ENCODE measurements around the gene LMAN1L. TPM values are rescaled to one million over a fixed set of nuclear protein-coding genes. Genes with fewer than 3 reads are reported as not detected.

Gene LMAN1L
- total RNA-seq, 6 experiments from 2014 or later = not detected

GRCh38 chr15:74822233-74822632, 9.6 kb downstream of the LMAN1L start:
- intact Hi-C loops (cut with DNase I) = no loop called here
- H3K9me3 ChIP-seq = no peaks in the 10 kb centered on the region
- H3K36me3 ChIP-seq = no peaks in the 10 kb centered on the region
- H3K27me3 ChIP-seq = peaks cover 0 to 7% of the 10 kb centered on the region in 2 donors
- no peaks in the 10 kb centered on the region for H3K4me1 ChIP-seq
- H3K27ac ChIP-seq = no peak overlapping the region
- 82% methylated on average over 4 of the region's 4 CpGs for WGBS (ENCODE audit: insufficient coverage, low coverage, low lambda C conversion rate, missing lambda C conversion rate)
- DNase-seq (no peak), ATAC-seq (no peak)
- no peak overlapping the region for H3K4me3 ChIP-seq
- TF ChIP-seq CTCF (IDR thresholded peaks at IDR 0.05) (no peak), POLR2A (IDR thresholded peaks at IDR 0.05) (no peak)

- TF ChIP-seq POLR2A (IDR thresholded peaks at IDR 0.05) = no peak
- no peak for TF ChIP-seq CTCF (IDR thresholded peaks at IDR 0.05)
- peaks cover 0 to 7% of the 10 kb centered on the region in 2 donors for H3K27me3 ChIP-seq
- no peaks in the 10 kb centered on the region for H3K9me3 ChIP-seq
- no peak for DNase-seq
- no peak overlapping the region for H3K27ac ChIP-seq
- no peaks in the 10 kb centered on the region for H3K36me3 ChIP-seq
- H3K4me1 ChIP-seq = no peaks in the 10 kb centered on the region
- no peak for ATAC-seq
- 25% methylated on average over 1 of the region's 6 CpGs for whole genome bisulfite sequencing (ENCODE audit: insufficient coverage, low coverage, low lambda C conversion rate, missing lambda C conversion rate)
- H3K4me3 ChIP-seq = no peak overlapping the region
- intact Hi-C loops (cut with DNase I) = no loop called here
Observed at GRCh38 chr15:74823324-74823723, 10.7 kb downstream of the LMAN1L start.

GRCh38 chr15:74824976-74825375, 12.3 kb downstream of the LMAN1L start:
- TF ChIP-seq POLR2A (IDR thresholded peaks at IDR 0.05) (no peak), CTCF (IDR thresholded peaks at IDR 0.05) (no peak)
- intact Hi-C loops (cut with DNase I) = no loop called here
- no peak overlapping the region for H3K27ac ChIP-seq
- H3K4me3 ChIP-seq = no peak overlapping the region
- WGBS (ENCODE audit: insufficient coverage, low coverage, low lambda C conversion rate, missing lambda C conversion rate) = 61% methylated on average over 6 of the region's 7 CpGs
- no peaks in the 10 kb centered on the region for H3K36me3 ChIP-seq
- no peak for ATAC-seq
- H3K4me1 ChIP-seq = no peaks in the 10 kb centered on the region
- DNase-seq = no peak
- H3K27me3 ChIP-seq = peaks cover 0 to 7% of the 10 kb centered on the region in 2 donors
- no peaks in the 10 kb centered on the region for H3K9me3 ChIP-seq

- DNase-seq = no peak
- Histone ChIP-seq H3K36me3 (no peaks in the 10 kb centered on the region), H3K9me3 (no peaks in the 10 kb centered on the region), H3K4me3 (no peak overlapping the region), H3K27ac (no peak overlapping the region), H3K27me3 (peaks cover 0 to 7% of the 10 kb centered on the region in 2 donors), H3K4me1 (no peaks in the 10 kb centered on the region)
- intact Hi-C loops (cut with DNase I) = no loop called here
- 40% methylated on average over 1 of the region's 10 CpGs for WGBS (ENCODE audit: insufficient coverage, low coverage, low lambda C conversion rate, missing lambda C conversion rate)
- TF ChIP-seq CTCF (IDR thresholded peaks at IDR 0.05) = no peak
- TF ChIP-seq POLR2A (IDR thresholded peaks at IDR 0.05) = no peak
- no peak for ATAC-seq
Observed at GRCh38 chr15:74825866-74826265, 13.2 kb downstream of the LMAN1L start.

GRCh38 chr15:74826364-74826819, 13.8 kb downstream of the LMAN1L start, which contains the start of gene CPLX3:
Gene CPLX3 (plus strand): TSS chr15:74826627. CDS start chr15:74826704, 77 bp downstream.
- peak; percentile 41 to 80 (median 60) for ATAC-seq

More at GRCh38 chr15:74826364-74826819, 13.8 kb downstream of the LMAN1L start, which contains the start of gene CPLX3:
- Histone ChIP-seq H3K36me3 (no peaks in the 10 kb centered on the region), H3K4me3 (no peak within 1 kb of the TSS), H3K4me1 (no peaks in the 10 kb centered on the region), H3K9me3 (no peaks in the 10 kb centered on the region), H3K27ac (no peak within 1 kb of the TSS), H3K27me3 (peaks cover 0 to 7% of the 10 kb centered on the region in 2 donors)
- TF ChIP-seq CTCF (IDR thresholded peaks at IDR 0.05) = no peak
- TF ChIP-seq POLR2A (IDR thresholded peaks at IDR 0.05) = no peak
- intact Hi-C loops (cut with DNase I) = no loop called here
- no peak for DNase-seq
- WGBS (ENCODE audit: insufficient coverage, low coverage, low lambda C conversion rate, missing lambda C conversion rate) = 20% methylated on average over 1 of the region's 44 CpGs
